Naive thymus-derived CD8-positive, alpha-beta T cell (primary cell): ENCODE results near the gene ACVR2A. TPM values are rescaled to one million over a fixed set of nuclear protein-coding genes. Genes with fewer than 3 reads are reported as not detected.

Experiments
- ATAC-seq, 2 donors: fragments of 150-1000 bp; cut with Tn5 transposase in 1 of 2; sonication (Bioruptor Pico), chemical (Tn5 transposase) in 1 of 2; 1 replicate in 1 of 2; 2 replicates in 1 of 2; pipeline ENCODE4 v1.10.0; 2021; ENCODE audit warnings: mild to moderate bottlenecking in 2 of 2, moderate library complexity in 2 of 2
- POLR2A ChIA-PET: fragments of 350-600 bp; sonication (Branson Sonifier 250); formaldehyde crosslinking; loops from one replicate; lab custom pipeline; 2021; ENCODE audit warnings: antibody characterized with exemption; lab: Charles Lee
- DNase-seq, 10 donors: peaks; one replicate each; pipeline versions ENCODE4 v3.0.0 to v3.0.0-alpha.2; 2020 to 2022
- H3K27ac Mint-ChIP-seq, 10 donors: one replicate each; pipeline ENCODE4 v1.8.0; 2020 to 2022; ENCODE audit warnings: mild to moderate bottlenecking in 10 of 10, mixed read lengths in 10 of 10, moderate library complexity in 4 of 10, inconsistent platforms in 1 of 10
- H3K27me3 Mint-ChIP-seq, 5 donors: one replicate each; pipeline ENCODE4 v1.8.0; 2021 to 2022; ENCODE audit warnings: mixed read lengths in 5 of 5
- H3K36me3 Mint-ChIP-seq, 3 donors: one replicate each; pipeline ENCODE4 v1.8.0; 2020 to 2022; ENCODE audit warnings: mixed read lengths in 3 of 3, mild to moderate bottlenecking in 2 of 3, inconsistent platforms in 1 of 3
- H3K4me1 Mint-ChIP-seq, 4 donors: one replicate each; pipeline ENCODE4 v1.8.0; 2021 to 2022; ENCODE audit warnings: mixed read lengths in 4 of 4
- H3K4me3 Mint-ChIP-seq, 10 donors: one replicate each; pipeline ENCODE4 v1.8.0; 2020 to 2022; ENCODE audit warnings: mild to moderate bottlenecking in 10 of 10, mixed read lengths in 10 of 10, moderate library complexity in 6 of 10, inconsistent platforms in 1 of 10
- H3K9me3 Mint-ChIP-seq, 9 donors: one replicate each; pipeline ENCODE4 v1.8.0; 2020 to 2022; ENCODE audit warnings: mixed read lengths in 9 of 9, mild to moderate bottlenecking in 3 of 9, inconsistent platforms in 1 of 9, moderate library complexity in 1 of 9
- polyA plus RNA-seq, 3 donors: library from polyadenylated mRNA; unstranded; fragments of 300-500 nt; fragmentation: Illumina TruSeq; gene quantifications; one replicate each; pipeline ENCODE4 v1.2.3, GENCODE V29; 2021
- total RNA-seq, 8 experiments: library from RNA in 2 of 8; stranded (reverse) in 2 of 8; gene quantifications; one replicate each; pipeline ENCODE4 v1.2.3 and lab custom pipeline; 2021 to 2026

The ACVR2A gene
- total and polyA plus RNA-seq, 5 experiments from 2014 or later: 2.3 to 11.7 (median 3.5) TPM

- Mint-ChIP-seq H3K4me3 (peak overlapping the region; percentile 83 to 96 (median 88)), H3K27ac (peak overlapping the region; percentile 4 to 95 (median 70)), H3K9me3 (peaks cover 0 to 2% (median 0%) of the 10 kb centered on the region in 9 donors), H3K4me1 (peaks cover 22 to 45% (median 35%) of the 10 kb centered on the region in 4 donors), H3K36me3 (no peaks in the 10 kb centered on the region), H3K27me3 (peaks cover 8 to 20% (median 10%) of the 10 kb centered on the region in 5 donors)
- no peak for ATAC-seq
- peak in 1 of 10 donors; percentile 49 for DNase-seq
- POLR2A ChIA-PET: interaction anchor here (1.8 to 2.6 kb wide), 4 partner anchors 11 to 803 kb away, joined by 4 to 11 read pairs (median 6); partner anchors contain the start of genes MBD5 and ORC4
Observed at GRCh38 chr2:147843391-147843863, 1.4 kb upstream of the ACVR2A start.

DNA sequence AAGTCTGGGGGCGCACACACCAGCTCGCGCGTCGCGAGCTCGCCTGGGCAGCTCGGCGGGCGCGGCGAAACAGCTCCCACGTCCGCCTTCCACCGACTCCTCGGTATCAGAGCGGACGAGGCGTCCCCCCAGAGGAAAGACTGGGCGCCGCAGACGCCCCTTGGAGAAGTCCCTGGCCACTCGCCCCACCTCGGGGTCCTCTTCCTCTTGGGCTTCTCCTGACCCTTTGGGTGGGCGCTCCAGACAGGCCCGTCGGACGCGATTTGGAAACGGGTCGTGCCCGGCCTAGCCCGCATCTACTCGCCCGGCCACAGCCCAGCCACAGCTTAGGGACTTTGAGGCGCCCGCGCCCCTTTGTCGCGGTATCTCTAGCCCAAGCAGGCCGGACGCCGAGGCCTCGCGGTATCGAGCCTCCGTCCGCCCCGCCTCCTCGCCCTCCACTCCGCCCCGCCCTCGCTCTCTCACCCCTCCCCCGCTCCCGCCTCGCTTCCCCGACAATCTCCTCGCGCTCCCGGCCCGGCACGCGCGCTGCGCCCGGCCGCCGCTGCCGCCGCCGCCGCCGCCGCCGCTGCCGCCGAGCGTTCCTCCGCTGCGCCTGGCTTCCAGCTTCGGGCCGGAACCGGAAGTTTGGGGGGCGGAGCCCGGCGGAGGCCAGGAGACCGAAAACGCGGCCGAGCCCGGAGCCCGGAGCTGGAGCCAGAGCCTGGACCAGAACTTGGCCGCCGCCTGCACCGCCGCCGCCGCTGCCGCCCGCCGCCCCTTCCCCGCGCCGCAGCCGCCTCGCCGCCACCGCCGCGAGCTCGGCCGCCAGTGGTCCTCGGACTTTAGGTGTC, 749 bp upstream of the ACVR2A start:
- Mint-ChIP-seq H3K4me1 (peaks cover 22 to 47% (median 36%) of the 10 kb centered on the region in 4 donors), H3K4me3 (peak overlapping the region; percentile 89 to 98 (median 96)), H3K36me3 (no peaks in the 10 kb centered on the region), H3K27ac (peak overlapping the region; percentile 52 to 95 (median 87)), H3K27me3 (peaks cover 6 to 16% (median 8%) of the 10 kb centered on the region in 5 donors), H3K9me3 (peaks cover 0 to 2% (median 0%) of the 10 kb centered on the region in 9 donors)
- POLR2A ChIA-PET: interaction anchor here (0.5 to 2.6 kb wide), 7 partner anchors 10 to 802 kb away, joined by 3 to 11 read pairs (median 4); partner anchors contain the start of genes MBD5 and ORC4
- DNase-seq (peak; percentile 74 to 92 (median 86)), ATAC-seq (peak; percentile 81)

GRCh38 chr2:147845411-147845971, 662 bp downstream of the ACVR2A start:
- Mint-ChIP-seq H3K4me1 (peaks cover 27 to 56% (median 42%) of the 10 kb centered on the region in 4 donors), H3K27ac (peak overlapping the region; percentile 62 to 95 (median 85)), H3K36me3 (no peaks in the 10 kb centered on the region), H3K4me3 (peak overlapping the region; percentile 89 to 98 (median 96)), H3K9me3 (peaks cover 0 to 2% (median 0%) of the 10 kb centered on the region in 9 donors), H3K27me3 (peaks cover 0 to 15% (median 3%) of the 10 kb centered on the region in 5 donors)
- POLR2A ChIA-PET: interaction anchor here (0.5 to 2.6 kb wide), 7 partner anchors 9 to 801 kb away, joined by 3 to 11 read pairs (median 5); partner anchors contain the start of genes MBD5 and ORC4
- DNase-seq (peak in 8 of 10 donors; percentile 6 to 61 (median 36)), ATAC-seq (peak; percentile 20 to 39)

- DNase-seq (no peak), ATAC-seq (no peak)
- peaks cover 0 to 12% (median 3%) of the 10 kb centered on the region in 5 donors for H3K27me3 Mint-ChIP-seq
- peak overlapping the region; percentile 89 to 98 (median 96) for H3K4me3 Mint-ChIP-seq
- POLR2A ChIA-PET: no interaction called here
- H3K36me3 Mint-ChIP-seq: no peaks in the 10 kb centered on the region
- H3K9me3 Mint-ChIP-seq: peaks cover 0 to 2% (median 0%) of the 10 kb centered on the region in 9 donors
- peaks cover 27 to 64% (median 51%) of the 10 kb centered on the region in 4 donors for H3K4me1 Mint-ChIP-seq
- peak overlapping the region in 3 of 10 donors; percentile 5 to 34 (median 28) for H3K27ac Mint-ChIP-seq
Observed at GRCh38 chr2:147846412-147847081, 1.7 kb downstream of the ACVR2A start.

DNA sequence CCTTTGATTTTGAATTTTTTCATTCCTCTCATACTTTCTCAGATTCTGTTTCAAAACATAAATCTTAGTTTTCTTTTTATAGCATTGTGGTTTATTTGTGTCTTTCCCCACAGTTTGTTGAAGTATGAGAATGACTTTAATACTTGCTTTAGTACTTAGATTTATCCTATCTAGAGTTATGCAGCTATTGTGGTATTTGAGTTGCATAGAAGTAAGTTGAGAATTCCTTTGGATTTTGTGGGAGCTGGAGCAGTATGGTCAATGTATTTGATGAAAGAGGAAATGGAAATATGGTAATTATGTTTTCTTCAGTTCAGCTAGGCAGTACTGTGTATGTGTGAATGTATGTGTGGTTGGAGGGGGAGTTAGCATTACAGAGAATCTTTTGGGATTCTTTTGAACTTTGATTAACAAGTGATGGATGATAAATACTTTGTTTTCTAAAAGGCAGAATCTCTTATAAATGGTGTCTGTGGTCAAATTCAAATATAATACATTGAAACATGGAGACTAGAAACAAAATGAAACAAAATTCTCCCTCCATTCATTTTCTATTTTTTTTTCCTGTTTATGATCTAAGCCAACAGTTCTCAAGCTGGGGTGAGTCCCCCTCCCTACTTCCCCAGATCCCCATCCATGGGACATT, 3.0 kb downstream of the ACVR2A start:
- peaks cover 27 to 71% (median 53%) of the 10 kb centered on the region in 4 donors for H3K4me1 Mint-ChIP-seq
- ATAC-seq: no peak
- peaks cover 0 to 2% (median 0%) of the 10 kb centered on the region in 9 donors for H3K9me3 Mint-ChIP-seq
- POLR2A ChIA-PET: no interaction called here
- H3K27ac Mint-ChIP-seq: no peak overlapping the region
- H3K36me3 Mint-ChIP-seq: no peaks in the 10 kb centered on the region
- DNase-seq: no peak
- H3K27me3 Mint-ChIP-seq: peaks cover 0 to 12% (median 3%) of the 10 kb centered on the region in 5 donors
- peak overlapping the region in 2 of 10 donors; percentile 8 to 52 for H3K4me3 Mint-ChIP-seq

DNA sequence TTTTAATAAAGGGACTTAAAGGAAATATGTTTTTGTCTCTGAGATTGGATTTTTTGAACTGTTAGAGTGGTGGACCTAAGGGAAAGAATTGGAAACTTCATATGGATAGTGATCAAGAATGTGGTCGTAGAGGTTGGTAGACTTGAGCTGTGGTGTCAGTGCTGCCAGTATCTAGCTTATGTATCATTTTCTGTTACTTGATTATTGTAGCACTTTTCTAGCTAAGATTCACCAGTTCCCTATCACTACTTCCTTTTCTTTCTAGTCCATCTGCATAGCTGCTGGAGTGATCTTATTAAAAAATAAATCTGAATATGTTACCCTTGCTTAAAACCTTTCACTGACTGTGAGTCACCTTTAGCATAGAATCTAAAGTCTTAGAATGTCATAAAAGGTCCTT, 6.0 kb downstream of the ACVR2A start:
- no peak for DNase-seq
- no peaks in the 10 kb centered on the region for H3K36me3 Mint-ChIP-seq
- H3K4me1 Mint-ChIP-seq: peaks cover 23 to 59% (median 46%) of the 10 kb centered on the region in 4 donors
- no peak overlapping the region for H3K27ac Mint-ChIP-seq
- H3K4me3 Mint-ChIP-seq: no peak overlapping the region
- POLR2A ChIA-PET: no interaction called here
- H3K9me3 Mint-ChIP-seq: no peaks in the 10 kb centered on the region
- no peak for ATAC-seq
- H3K27me3 Mint-ChIP-seq: peaks cover 0 to 12% (median 1%) of the 10 kb centered on the region in 5 donors

- H3K4me3 Mint-ChIP-seq: no peak overlapping the region
- no peak for DNase-seq
- POLR2A ChIA-PET: no interaction called here
- no peak overlapping the region for H3K27ac Mint-ChIP-seq
- peaks cover 21 to 53% (median 42%) of the 10 kb centered on the region in 4 donors for H3K4me1 Mint-ChIP-seq
- H3K27me3 Mint-ChIP-seq: peaks cover 0 to 10% (median under 1%) of the 10 kb centered on the region in 5 donors
- no peaks in the 10 kb centered on the region for H3K9me3 Mint-ChIP-seq
- ATAC-seq: no peak
- no peaks in the 10 kb centered on the region for H3K36me3 Mint-ChIP-seq
Observed at GRCh38 chr2:147851244-147851930, 6.6 kb downstream of the ACVR2A start.

DNA sequence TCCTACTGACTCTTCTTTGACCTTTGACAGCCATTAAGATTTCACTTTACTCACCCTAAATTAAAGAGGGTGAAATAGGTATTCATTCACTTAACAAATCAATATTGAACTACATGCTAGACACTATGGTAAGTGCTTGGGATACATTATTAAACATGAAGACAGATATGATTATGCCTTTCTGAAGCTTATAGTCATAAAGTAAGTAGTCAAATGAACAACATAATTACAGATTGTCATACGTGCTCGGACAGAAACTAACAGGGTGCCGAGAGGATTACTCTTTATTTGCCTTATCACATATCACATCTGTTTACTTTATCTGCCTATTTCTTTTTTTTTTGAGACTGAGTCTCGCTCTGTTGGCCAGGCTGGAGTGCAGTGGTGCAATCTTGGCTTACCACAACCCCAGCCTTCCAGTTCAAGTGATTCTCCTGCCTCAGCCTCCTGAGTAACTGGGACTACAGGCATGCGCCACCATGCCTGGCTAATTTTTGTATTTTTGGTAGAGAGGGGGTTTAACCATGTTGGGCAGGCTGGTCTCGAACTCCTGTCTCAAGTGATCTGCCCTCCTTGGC, 9.8 kb downstream of the ACVR2A start:
- no peaks in the 10 kb centered on the region for H3K9me3 Mint-ChIP-seq
- no peak overlapping the region for H3K27ac Mint-ChIP-seq
- no peaks in the 10 kb centered on the region for H3K36me3 Mint-ChIP-seq
- peaks cover 0 to 3% (median 0%) of the 10 kb centered on the region in 5 donors for H3K27me3 Mint-ChIP-seq
- no peak for ATAC-seq
- no peak for DNase-seq
- H3K4me1 Mint-ChIP-seq: peaks cover 8 to 43% (median 24%) of the 10 kb centered on the region in 4 donors
- POLR2A ChIA-PET: interaction anchor here (1.9 kb wide), 1 partner anchor 10 kb away, joined by 8 read pairs; the partner anchor contains the start of gene ACVR2A
- H3K4me3 Mint-ChIP-seq: no peak overlapping the region

DNA sequence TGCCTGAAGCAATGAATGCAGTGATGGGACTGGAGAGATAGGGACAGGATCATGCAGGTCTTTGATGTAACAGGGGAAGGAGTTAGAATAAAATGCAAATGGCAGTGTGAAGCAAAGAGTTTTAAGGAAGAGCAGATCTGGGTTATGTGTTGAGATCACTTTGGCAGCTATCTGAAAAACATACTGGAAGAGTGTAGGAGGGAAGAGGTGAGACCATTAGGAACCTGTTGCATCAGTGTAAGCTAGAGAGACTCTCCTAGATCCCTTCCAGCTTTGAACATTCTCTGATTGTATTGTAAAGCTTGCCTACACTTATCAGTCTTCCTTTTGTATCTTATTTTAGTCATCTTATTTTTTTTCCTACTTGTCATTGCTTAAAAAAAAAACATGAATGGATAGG, 10.5 kb downstream of the ACVR2A start:
- Mint-ChIP-seq H3K4me1 (peaks cover 6 to 43% (median 23%) of the 10 kb centered on the region in 4 donors), H3K4me3 (no peak overlapping the region), H3K27ac (no peak overlapping the region), H3K36me3 (no peaks in the 10 kb centered on the region), H3K27me3 (peaks cover 0 to 2% (median 0%) of the 10 kb centered on the region in 5 donors), H3K9me3 (no peaks in the 10 kb centered on the region)
- ATAC-seq (no peak), DNase-seq (no peak)
- POLR2A ChIA-PET: interaction anchor here (1.9 kb wide), 1 partner anchor 11 kb away, joined by 8 read pairs; the partner anchor contains the start of gene ACVR2A

DNA sequence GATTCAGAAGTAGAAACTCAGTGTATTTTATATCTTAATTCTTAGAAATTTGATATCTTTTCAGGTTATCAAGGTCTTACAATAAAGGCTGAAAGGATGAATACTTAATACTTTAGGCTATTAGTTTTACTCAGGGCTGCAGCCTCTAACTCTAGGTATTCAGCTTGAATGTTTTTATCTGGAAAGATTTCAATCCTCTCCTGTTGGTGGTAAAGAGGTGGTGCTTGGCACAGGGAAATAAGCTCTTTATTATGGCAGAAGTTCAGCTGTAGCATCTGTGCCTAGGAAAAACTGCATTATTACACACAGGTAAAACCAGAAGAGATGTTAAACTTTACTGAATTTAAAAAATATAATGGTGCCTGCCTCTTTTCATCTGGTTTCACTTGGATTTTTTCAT, 11.1 kb downstream of the ACVR2A start:
- peaks cover 0 to 1% (median 0%) of the 10 kb centered on the region in 5 donors for H3K27me3 Mint-ChIP-seq
- H3K27ac Mint-ChIP-seq: no peak overlapping the region
- POLR2A ChIA-PET: no interaction called here
- peaks cover 6 to 41% (median 16%) of the 10 kb centered on the region in 4 donors for H3K4me1 Mint-ChIP-seq
- ATAC-seq: no peak
- H3K9me3 Mint-ChIP-seq: no peaks in the 10 kb centered on the region
- no peaks in the 10 kb centered on the region for H3K36me3 Mint-ChIP-seq
- DNase-seq: no peak
- H3K4me3 Mint-ChIP-seq: no peak overlapping the region

DNA sequence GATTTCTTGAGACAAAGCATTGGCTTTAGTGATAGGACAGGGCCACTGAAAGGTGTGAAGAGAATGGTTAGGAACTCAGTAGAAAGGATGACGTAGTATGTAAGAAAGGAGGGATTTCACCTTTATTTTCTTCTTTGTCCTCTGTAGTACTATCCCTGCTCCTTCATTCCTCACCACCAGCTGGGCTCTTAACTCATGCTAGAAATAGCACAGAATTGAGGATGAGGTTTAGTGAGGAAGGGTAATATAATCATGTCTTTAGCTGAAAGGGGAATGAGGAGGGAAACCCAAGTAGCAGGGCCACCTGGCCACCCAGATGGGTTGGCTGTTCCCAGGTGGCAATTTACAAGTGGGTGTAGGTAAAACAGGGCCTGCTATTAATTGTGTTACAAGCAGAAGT, 15.2 kb downstream of the ACVR2A start:
- Mint-ChIP-seq H3K4me3 (no peak overlapping the region), H3K4me1 (peaks cover 6 to 36% (median 26%) of the 10 kb centered on the region in 4 donors), H3K27me3 (no peaks in the 10 kb centered on the region), H3K27ac (peak overlapping the region in 1 of 10 donors; percentile 9), H3K9me3 (no peaks in the 10 kb centered on the region), H3K36me3 (no peaks in the 10 kb centered on the region)
- no peak for DNase-seq
- POLR2A ChIA-PET: no interaction called here
- no peak for ATAC-seq
